Activated CD8-positive, alpha-beta memory T cell treated with anti-CD3 and anti-CD28 coated beads for 36 hours (primary cell): Measurements from ENCODE around the gene TAF10. TPM values are rescaled to one million over a fixed set of nuclear protein-coding genes. Genes with fewer than 3 reads are reported as not detected.

Experiments
- total RNA-seq, 2 experiments: library from RNA; stranded (reverse); gene quantifications; one replicate each; pipeline ENCODE4 v1.2.3, GENCODE V29; 2021

TAF10 gene
- total RNA-seq, 2 experiments from 2014 or later, result 163 to 176 TPM

Other genes with a start within 250 kb of the TAF10 start
- 10 to 100 TPM; 21.9 to 24.4 TPM for gene SMPD1, start 221.7 kb downstream of the TAF10 start, total RNA-seq
- 10 to 100 TPM; 37.2 to 39.7 TPM for gene APBB1, start 193.1 kb downstream of the TAF10 start, total RNA-seq
- not detected for gene HPX, start 171.2 kb downstream of the TAF10 start, total RNA-seq
- gene TRIM3, start 138.3 kb downstream of the TAF10 start, total RNA-seq, result 1 to 10 TPM; 5.4 to 6.6 TPM
- 10 to 100 TPM; 49.2 to 50.7 TPM for gene ARFIP2, start 130.9 kb downstream of the TAF10 start, total RNA-seq
- gene TIMM10B, start 130.7 kb downstream of the TAF10 start, total RNA-seq, result 10 to 100 TPM; 44.2 to 45.8 TPM
- gene DNHD1, start 114.9 kb downstream of the TAF10 start, total RNA-seq, result 10 to 100 TPM; 11.3 to 12.2 TPM
- gene RRP8, start 8.6 kb downstream of the TAF10 start, total RNA-seq, result 10 to 100 TPM; 44.9 to 48.0 TPM
- 10 to 100 TPM; 74.6 to 83.3 TPM for gene ILK, start 8.4 kb downstream of the TAF10 start, total RNA-seq
- gene TPP1, start 7.2 kb upstream of the TAF10 start, total RNA-seq, result 10 to 100 TPM; 44.7 to 50.5 TPM
- under 1 TPM; 0.40 to 0.53 TPM for gene DCHS1, start 43.6 kb upstream of the TAF10 start, total RNA-seq
- 100 to 1,000 TPM; 132 to 146 TPM for gene MRPL17, start 71.1 kb upstream of the TAF10 start, total RNA-seq
- gene OR2AG2, start 159.8 kb upstream of the TAF10 start, total RNA-seq, result under 1 TPM in 1 of 2 experiments, not detected in 1; 0.06 TPM
- gene OR2AG1, start 170.8 kb upstream of the TAF10 start, total RNA-seq, result not detected
- gene OR6A2, start 187.5 kb upstream of the TAF10 start, total RNA-seq, result under 1 TPM; 0.06 to 0.13 TPM
- not detected for gene OR10A5, start 233.5 kb upstream of the TAF10 start, total RNA-seq